SU-DHL-6 (cell line): ENCODE results near the gene FSIP1.

Experiments used
- H2AFZ ChIP-seq: fragments of 200-600 bp; sonication (generic); 2 replicates; pipeline ENCODE4 v1.6.1; 2014; ENCODE audit warnings: low read depth, mild to moderate bottlenecking, moderate library complexity, mixed read lengths, antibody characterized with exemption, low read length; ENCODE audit not compliant: severe bottlenecking
- H3F3A ChIP-seq: fragments of 200-600 bp; shearing (Covaris generic); 2 replicates; pipeline ENCODE4 v1.6.0; 2016; ENCODE audit warnings: antibody characterized with exemption, mild to moderate bottlenecking; ENCODE audit not compliant: insufficient read depth
- H3K27ac ChIP-seq: fragments of 200-600 bp; sonication (generic); 2 replicates; pipeline ENCODE4 v1.5.1; 2016; ENCODE audit warnings: low read depth, mild to moderate bottlenecking, low read length, moderate library complexity, mixed read lengths
- H3K27me3 ChIP-seq: fragments of 200-600 bp; sonication (generic), shearing (Covaris generic); 2 replicates; pipeline ENCODE4 v1.6.0; 2014; ENCODE audit warnings: mild to moderate bottlenecking, low read length
- H3K36me3 ChIP-seq: fragments of 200-600 bp; sonication (generic); 2 replicates; pipeline ENCODE4 v1.6.1; 2014; ENCODE audit warnings: mild to moderate bottlenecking, low read length, mixed read lengths
- H3K4me2 ChIP-seq: fragments of 300-600, 200-600 bp; shearing (Covaris generic), sonication (generic); 2 replicates; pipeline ENCODE4 v1.6.0; 2014; ENCODE audit warnings: low read length, low read depth, mild to moderate bottlenecking; ENCODE audit not compliant: poor library complexity, severe bottlenecking
- H3K4me3 ChIP-seq: fragments of 200-600 bp; sonication (generic); 2 replicates; pipeline ENCODE4 v1.5.1; 2014; ENCODE audit warnings: antibody characterized with exemption, low read length, mild to moderate bottlenecking, mixed read lengths; ENCODE audit not compliant: insufficient read depth, poor library complexity, severe bottlenecking
- H3K79me2 ChIP-seq: fragments of 200-600 bp; sonication (generic); 2 replicates; pipeline ENCODE4 v1.6.1; 2014; ENCODE audit warnings: mild to moderate bottlenecking, low read length, moderate library complexity; ENCODE audit not compliant: insufficient read depth
- H3K9ac ChIP-seq: fragments of 200-600 bp; sonication (generic); 2 replicates; pipeline ENCODE4 v1.7.0; 2014; ENCODE audit warnings: mild to moderate bottlenecking, low read length
- H3K9me2 ChIP-seq: fragments of 200-600 bp; sonication (generic); replicated peaks from 2 replicates; pipeline ENCODE4 v1.6.1; 2014; ENCODE audit warnings: low read length; ENCODE audit not compliant: insufficient read depth
- H3K9me3 ChIP-seq: fragments of 200-600 bp; sonication (generic); 2 replicates; pipeline ENCODE4 v1.6.1; 2014; ENCODE audit warnings: low read length, mixed read lengths; ENCODE audit not compliant: insufficient read depth
- H4K20me1 ChIP-seq: fragments of 200-600 bp; sonication (generic); 2 replicates; pipeline ENCODE4 v1.6.1; 2014; ENCODE audit warnings: low read depth, mild to moderate bottlenecking, antibody characterized with exemption, low read length, moderate library complexity, mixed read lengths
- EZH2phosphoT487 ChIP-seq: fragments of 200-600 bp; sonication (generic), shearing (Covaris generic); conservative IDR thresholded peaks from 2 replicates; pipeline ENCODE4 v1.6.1; 2018; ENCODE audit warnings: mild to moderate bottlenecking, antibody characterized with exemption, low read length, moderate library complexity, mixed read lengths
- TF ChIP-seq, protein P1 (sequence below): fragments of 200-600 bp; sonication (generic); IDR thresholded peaks from one replicate; pipeline ENCODE4 v1.5.1; 2017; ENCODE audit warnings: antibody characterized with exemption, mild to moderate bottlenecking, low read length, moderate library complexity; ENCODE audit not compliant: insufficient read depth, poor library complexity, severe bottlenecking

FSIP1 gene

DNA sequence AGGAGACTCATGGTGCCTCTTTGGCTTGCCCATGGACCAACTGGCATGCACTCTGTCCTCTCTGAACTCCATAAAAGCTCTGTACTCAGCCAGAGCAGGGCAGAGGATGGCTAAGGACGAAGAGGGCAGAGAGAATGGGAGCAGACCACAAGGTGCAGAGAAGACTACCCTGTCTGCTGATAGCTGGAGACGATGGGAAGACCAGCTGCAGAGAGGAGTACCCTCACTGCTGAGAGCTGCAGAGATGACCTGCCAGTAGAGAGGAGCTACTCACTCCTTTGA lies 136.7 kb downstream of the FSIP1 start:
- Histone ChIP-seq H3K36me3 (no peaks in the 10 kb centered on the region), H3K4me3 (no peak overlapping the region), H2AFZ (no peak overlapping the region), H3K27me3 (no peaks in the 10 kb centered on the region), H3K9me2 (no peaks in the 10 kb centered on the region), H4K20me1 (no peaks in the 10 kb centered on the region), H3K9me3 (no peaks in the 10 kb centered on the region), H3K79me2 (no peaks in the 10 kb centered on the region), H3K4me2 (no peak overlapping the region), H3F3A (no peaks in the 10 kb centered on the region), H3K9ac (no peak overlapping the region), H3K27ac (no peak overlapping the region)
- no peak for TF ChIP-seq EZH2phosphoT487
- TF ChIP-seq, protein P1, sequence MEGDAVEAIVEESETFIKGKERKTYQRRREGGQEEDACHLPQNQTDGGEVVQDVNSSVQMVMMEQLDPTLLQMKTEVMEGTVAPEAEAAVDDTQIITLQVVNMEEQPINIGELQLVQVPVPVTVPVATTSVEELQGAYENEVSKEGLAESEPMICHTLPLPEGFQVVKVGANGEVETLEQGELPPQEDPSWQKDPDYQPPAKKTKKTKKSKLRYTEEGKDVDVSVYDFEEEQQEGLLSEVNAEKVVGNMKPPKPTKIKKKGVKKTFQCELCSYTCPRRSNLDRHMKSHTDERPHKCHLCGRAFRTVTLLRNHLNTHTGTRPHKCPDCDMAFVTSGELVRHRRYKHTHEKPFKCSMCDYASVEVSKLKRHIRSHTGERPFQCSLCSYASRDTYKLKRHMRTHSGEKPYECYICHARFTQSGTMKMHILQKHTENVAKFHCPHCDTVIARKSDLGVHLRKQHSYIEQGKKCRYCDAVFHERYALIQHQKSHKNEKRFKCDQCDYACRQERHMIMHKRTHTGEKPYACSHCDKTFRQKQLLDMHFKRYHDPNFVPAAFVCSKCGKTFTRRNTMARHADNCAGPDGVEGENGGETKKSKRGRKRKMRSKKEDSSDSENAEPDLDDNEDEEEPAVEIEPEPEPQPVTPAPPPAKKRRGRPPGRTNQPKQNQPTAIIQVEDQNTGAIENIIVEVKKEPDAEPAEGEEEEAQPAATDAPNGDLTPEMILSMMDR, result no peak

GRCh38 chr15:39645138-39645975 lies 137.3 kb downstream of the FSIP1 start:
- no peaks in the 10 kb centered on the region for H3K36me3 ChIP-seq
- no peaks in the 10 kb centered on the region for H4K20me1 ChIP-seq
- TF ChIP-seq EZH2phosphoT487, result no peak
- TF ChIP-seq, protein P1, result no peak
- H3K27ac ChIP-seq, result no peak overlapping the region
- no peaks in the 10 kb centered on the region for H3K27me3 ChIP-seq
- no peaks in the 10 kb centered on the region for H3K79me2 ChIP-seq
- H3K9ac ChIP-seq, result no peak overlapping the region
- no peaks in the 10 kb centered on the region for H3K9me3 ChIP-seq
- no peaks in the 10 kb centered on the region for H3F3A ChIP-seq
- no peak overlapping the region for H3K4me3 ChIP-seq
- no peak overlapping the region for H2AFZ ChIP-seq
- H3K4me2 ChIP-seq, result no peak overlapping the region
- H3K9me2 ChIP-seq, result no peaks in the 10 kb centered on the region

GRCh38 chr15:39644136-39644535 lies 138.5 kb downstream of the FSIP1 start:
- H3F3A ChIP-seq, result no peaks in the 10 kb centered on the region
- no peaks in the 10 kb centered on the region for H3K27me3 ChIP-seq
- no peaks in the 10 kb centered on the region for H3K9me3 ChIP-seq
- TF ChIP-seq EZH2phosphoT487, result no peak
- TF ChIP-seq, protein P1, result no peak
- H3K9me2 ChIP-seq, result no peaks in the 10 kb centered on the region
- H3K4me2 ChIP-seq, result no peak overlapping the region
- H2AFZ ChIP-seq, result no peak overlapping the region
- H3K4me3 ChIP-seq, result no peak overlapping the region
- no peaks in the 10 kb centered on the region for H3K79me2 ChIP-seq
- H3K9ac ChIP-seq, result no peak overlapping the region
- no peak overlapping the region for H3K27ac ChIP-seq
- H3K36me3 ChIP-seq, result no peaks in the 10 kb centered on the region
- H4K20me1 ChIP-seq, result no peaks in the 10 kb centered on the region
